H7 (cell line): ENCODE results near the gene FNDC3B. TPM values are rescaled to one million over a fixed set of nuclear protein-coding genes. Genes with fewer than 3 reads are reported as not detected.
"Not testable (repeated sequence)": the region's sequence is repeated elsewhere in the genome, so short reads cannot be mapped to it uniquely, and the experiment has no call there.

ENCODE experiments used
- DNase-seq: peaks from one replicate; pipeline ENCODE4 v3.0.0; 2012
- H3K27me3 ChIP-seq: 2 replicates; pipeline ENCODE4 v1.6.0; 2011; ENCODE audit warnings: mild to moderate bottlenecking, low read length; ENCODE audit not compliant: control insufficient read depth, insufficient read depth
- H3K36me3 ChIP-seq: replicated peaks from 2 replicates; pipeline ENCODE4 v1.5.1; 2011; ENCODE audit warnings: low read length; ENCODE audit not compliant: control insufficient read depth, insufficient read depth
- H3K4me3 ChIP-seq: 2 replicates; pipeline ENCODE4 v1.5.1; 2011; ENCODE audit warnings: low read depth, mild to moderate bottlenecking, control low read depth, low read length, moderate library complexity; ENCODE audit not compliant: insufficient read depth
- total RNA-seq: library from RNA; depleted of rRNA; stranded (reverse); fragments of >200 nt; shearing (Covaris generic); gene quantifications from 2 replicates; pipeline ENCODE4 v1.2.3, GENCODE V29; 2014

Gene FNDC3B
- total RNA-seq, 1 experiment from 2014 or later, result 24.2 TPM

- H3K27me3 ChIP-seq, result no peaks in the 10 kb centered on the region
- no peak for DNase-seq
- no peak overlapping the region for H3K4me3 ChIP-seq
- H3K36me3 ChIP-seq, result peaks cover 3% of the 10 kb centered on the region
These were observed 318.7 kb downstream of the FNDC3B start for GRCh38 chr3:172357850-172358754.

GRCh38 chr3:172359231-172359630 is 319.9 kb downstream of the FNDC3B start:
- Histone ChIP-seq H3K36me3 (peaks cover 2% of the 10 kb centered on the region), H3K27me3 (no peaks in the 10 kb centered on the region), H3K4me3 (no peak overlapping the region)
- no peak for DNase-seq

- Histone ChIP-seq H3K4me3 (no peak overlapping the region), H3K36me3 (peaks cover 2% of the 10 kb centered on the region), H3K27me3 (no peaks in the 10 kb centered on the region)
- DNase-seq, result no peak
These were observed 320.6 kb downstream of the FNDC3B start for GRCh38 chr3:172359996-172360395.

- H3K4me3 ChIP-seq, result no peak overlapping the region
- H3K36me3 ChIP-seq, result peaks cover 2% of the 10 kb centered on the region
- no peak for DNase-seq
- no peaks in the 10 kb centered on the region for H3K27me3 ChIP-seq
These were observed 323.2 kb downstream of the FNDC3B start for GRCh38 chr3:172362583-172362982.

- H3K4me3 ChIP-seq, result no peak overlapping the region
- H3K36me3 ChIP-seq, result peaks cover 2% of the 10 kb centered on the region
- H3K27me3 ChIP-seq, result no peaks in the 10 kb centered on the region
- no peak for DNase-seq
These were observed 325.1 kb downstream of the FNDC3B start for GRCh38 chr3:172364374-172365027.

GRCh38 chr3:172365028-172365567 is 325.7 kb downstream of the FNDC3B start:
- H3K4me3 ChIP-seq, result no peak overlapping the region
- no peaks in the 10 kb centered on the region for H3K27me3 ChIP-seq
- H3K36me3 ChIP-seq, result peaks cover 2% of the 10 kb centered on the region
- no peak for DNase-seq

- DNase-seq, result no peak
- no peaks in the 10 kb centered on the region; the same call in 1 of the 2 replicates for H3K36me3 ChIP-seq
- no peaks in the 10 kb centered on the region for H3K27me3 ChIP-seq
- H3K4me3 ChIP-seq, result no peak overlapping the region
These were observed 328.1 kb downstream of the FNDC3B start for GRCh38 chr3:172367205-172368105.

- H3K36me3 ChIP-seq, H3K27me3 ChIP-seq, H3K4me3 ChIP-seq, DNase-seq: not testable (repeated sequence)
These were observed 329.2 kb downstream of the FNDC3B start for GRCh38 chr3:172368556-172368955.

- Histone ChIP-seq H3K4me3 (no peak overlapping the region), H3K36me3 (no peaks in the 10 kb centered on the region; the same call in 1 of the 2 replicates), H3K27me3 (no peaks in the 10 kb centered on the region)
- DNase-seq, result no peak
These were observed 330.3 kb downstream of the FNDC3B start for GRCh38 chr3:172369590-172370259.

- DNase-seq, result no peak
- Histone ChIP-seq H3K27me3 (no peaks in the 10 kb centered on the region), H3K4me3 (no peak overlapping the region), H3K36me3 (no peaks in the 10 kb centered on the region; the same call in 1 of the 2 replicates)
These were observed 331.0 kb downstream of the FNDC3B start for GRCh38 chr3:172370419-172370818.

GRCh38 chr3:172371544-172371943 is 332.2 kb downstream of the FNDC3B start:
- Histone ChIP-seq H3K36me3 (no peaks in the 10 kb centered on the region; the same call in 1 of the 2 replicates), H3K27me3 (no peaks in the 10 kb centered on the region), H3K4me3 (no peak overlapping the region)
- DNase-seq, result no peak

GRCh38 chr3:172372895-172373294 is 333.5 kb downstream of the FNDC3B start:
- no peak for DNase-seq
- Histone ChIP-seq H3K4me3 (no peak overlapping the region), H3K36me3 (peaks cover under 1% of the 10 kb centered on the region), H3K27me3 (no peaks in the 10 kb centered on the region)

- Histone ChIP-seq H3K36me3 (peaks cover 8% of the 10 kb centered on the region), H3K4me3 (no peak overlapping the region), H3K27me3 (no peaks in the 10 kb centered on the region)
- no peak for DNase-seq
These were observed 334.5 kb downstream of the FNDC3B start for GRCh38 chr3:172373912-172374311.
